ENCODE measurements around the gene CSNK2B. TPM values are rescaled to one million over a fixed set of nuclear protein-coding genes. Genes with fewer than 3 reads are reported as not detected.
A peak's percentile ranks its signal among the peaks of the same experiment; 100 is the strongest.

CSNK2B gene
- total and polyA plus RNA-seq, 9 of the 15 experiments (the other 6 are each of a cell fraction or from before 2014, with no cell fraction given) = 120 to 1,126 (median 529) TPM

DNA sequence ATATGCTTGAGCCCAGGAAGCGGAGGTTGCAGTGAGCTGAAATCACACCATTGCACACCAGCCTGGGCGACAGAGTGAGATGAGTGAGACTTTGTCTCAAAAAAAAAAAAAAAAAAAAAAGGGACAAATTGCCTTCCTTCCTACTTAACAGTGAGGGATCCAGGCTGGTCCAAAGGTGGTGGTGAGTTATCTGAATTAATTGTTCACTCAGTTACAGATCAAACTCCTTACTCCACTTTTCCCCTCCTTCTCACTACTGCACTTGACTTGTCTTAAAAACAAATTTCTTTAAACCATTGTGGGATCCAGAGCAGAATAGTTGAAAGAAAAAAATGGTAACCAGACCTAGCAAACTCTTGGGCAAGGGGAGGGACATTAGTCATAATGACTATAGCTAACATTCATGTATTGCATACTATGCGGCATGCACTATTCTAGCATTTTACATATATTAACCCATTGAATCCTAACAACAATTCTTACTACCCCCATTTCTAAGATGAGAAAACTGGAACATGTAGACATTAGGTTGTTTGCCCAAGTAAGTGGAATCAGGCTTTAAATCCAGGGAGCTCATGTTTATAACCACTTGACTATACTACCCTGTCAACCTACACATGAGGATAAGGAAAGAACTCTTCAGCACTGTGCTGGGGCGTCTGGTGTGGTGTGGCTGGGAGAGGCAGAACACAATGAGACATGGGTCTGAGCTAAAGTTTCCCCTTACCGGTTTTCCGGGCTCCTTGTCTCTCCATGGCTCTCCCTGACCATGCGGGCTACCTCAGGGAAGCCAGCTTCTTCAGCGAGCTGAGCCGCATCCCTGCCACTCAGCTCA is 2.5 kb upstream of the CSNK2B start (continued):
- TF ChIP-seq, protein P1, sequence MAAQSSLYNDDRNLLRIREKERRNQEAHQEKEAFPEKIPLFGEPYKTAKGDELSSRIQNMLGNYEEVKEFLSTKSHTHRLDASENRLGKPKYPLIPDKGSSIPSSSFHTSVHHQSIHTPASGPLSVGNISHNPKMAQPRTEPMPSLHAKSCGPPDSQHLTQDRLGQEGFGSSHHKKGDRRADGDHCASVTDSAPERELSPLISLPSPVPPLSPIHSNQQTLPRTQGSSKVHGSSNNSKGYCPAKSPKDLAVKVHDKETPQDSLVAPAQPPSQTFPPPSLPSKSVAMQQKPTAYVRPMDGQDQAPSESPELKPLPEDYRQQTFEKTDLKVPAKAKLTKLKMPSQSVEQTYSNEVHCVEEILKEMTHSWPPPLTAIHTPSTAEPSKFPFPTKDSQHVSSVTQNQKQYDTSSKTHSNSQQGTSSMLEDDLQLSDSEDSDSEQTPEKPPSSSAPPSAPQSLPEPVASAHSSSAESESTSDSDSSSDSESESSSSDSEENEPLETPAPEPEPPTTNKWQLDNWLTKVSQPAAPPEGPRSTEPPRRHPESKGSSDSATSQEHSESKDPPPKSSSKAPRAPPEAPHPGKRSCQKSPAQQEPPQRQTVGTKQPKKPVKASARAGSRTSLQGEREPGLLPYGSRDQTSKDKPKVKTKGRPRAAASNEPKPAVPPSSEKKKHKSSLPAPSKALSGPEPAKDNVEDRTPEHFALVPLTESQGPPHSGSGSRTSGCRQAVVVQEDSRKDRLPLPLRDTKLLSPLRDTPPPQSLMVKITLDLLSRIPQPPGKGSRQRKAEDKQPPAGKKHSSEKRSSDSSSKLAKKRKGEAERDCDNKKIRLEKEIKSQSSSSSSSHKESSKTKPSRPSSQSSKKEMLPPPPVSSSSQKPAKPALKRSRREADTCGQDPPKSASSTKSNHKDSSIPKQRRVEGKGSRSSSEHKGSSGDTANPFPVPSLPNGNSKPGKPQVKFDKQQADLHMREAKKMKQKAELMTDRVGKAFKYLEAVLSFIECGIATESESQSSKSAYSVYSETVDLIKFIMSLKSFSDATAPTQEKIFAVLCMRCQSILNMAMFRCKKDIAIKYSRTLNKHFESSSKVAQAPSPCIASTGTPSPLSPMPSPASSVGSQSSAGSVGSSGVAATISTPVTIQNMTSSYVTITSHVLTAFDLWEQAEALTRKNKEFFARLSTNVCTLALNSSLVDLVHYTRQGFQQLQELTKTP (IDR thresholded peaks at IDR 0.05; ENCODE audit: low read depth in 1 of 2, partially characterized antibody in 2 of 2) = no peak
- TF ChIP-seq ADNP (tag; IDR thresholded peaks at IDR 0.05) = no peak
- TF ChIP-seq, protein P2, sequence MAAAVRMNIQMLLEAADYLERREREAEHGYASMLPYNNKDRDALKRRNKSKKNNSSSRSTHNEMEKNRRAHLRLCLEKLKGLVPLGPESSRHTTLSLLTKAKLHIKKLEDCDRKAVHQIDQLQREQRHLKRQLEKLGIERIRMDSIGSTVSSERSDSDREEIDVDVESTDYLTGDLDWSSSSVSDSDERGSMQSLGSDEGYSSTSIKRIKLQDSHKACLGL (CRISPR knock-in tag; IDR thresholded peaks at IDR 0.05; ENCODE audit: borderline replicate concordance, poor library complexity, severe bottlenecking) = no peak
- TF ChIP-seq, protein P3, sequence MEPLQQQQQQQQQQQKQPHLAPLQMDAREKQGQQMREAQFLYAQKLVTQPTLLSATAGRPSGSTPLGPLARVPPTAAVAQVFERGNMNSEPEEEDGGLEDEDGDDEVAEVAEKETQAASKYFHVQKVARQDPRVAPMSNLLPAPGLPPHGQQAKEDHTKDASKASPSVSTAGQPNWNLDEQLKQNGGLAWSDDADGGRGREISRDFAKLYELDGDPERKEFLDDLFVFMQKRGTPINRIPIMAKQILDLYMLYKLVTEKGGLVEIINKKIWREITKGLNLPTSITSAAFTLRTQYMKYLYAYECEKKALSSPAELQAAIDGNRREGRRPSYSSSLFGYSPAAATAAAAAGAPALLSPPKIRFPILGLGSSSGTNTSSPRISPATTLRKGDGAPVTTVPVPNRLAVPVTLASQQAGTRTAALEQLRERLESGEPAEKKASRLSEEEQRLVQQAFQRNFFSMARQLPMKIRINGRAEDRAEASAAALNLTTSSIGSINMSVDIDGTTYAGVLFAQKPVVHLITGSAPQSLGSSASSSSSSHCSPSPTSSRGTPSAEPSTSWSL (CRISPR knock-in tag; IDR thresholded peaks at IDR 0.05; ENCODE audit: borderline replicate concordance) = no peak
- TF ChIP-seq ZNF695 (CRISPR knock-in tag; IDR thresholded peaks at IDR 0.05) = no peak
- TF ChIP-seq CEBPG (CRISPR knock-in tag; IDR thresholded peaks at IDR 0.05) = 0 out of 2 replicates have a peak, but pooled peaks have one; percentile 39
- no peak for TF ChIP-seq CEBPG (tag; conservative IDR thresholded peaks at IDR 0.05 in 1 of 2, IDR thresholded peaks at IDR 0.05 in 1 of 2)
- TF ChIP-seq, protein P4, sequence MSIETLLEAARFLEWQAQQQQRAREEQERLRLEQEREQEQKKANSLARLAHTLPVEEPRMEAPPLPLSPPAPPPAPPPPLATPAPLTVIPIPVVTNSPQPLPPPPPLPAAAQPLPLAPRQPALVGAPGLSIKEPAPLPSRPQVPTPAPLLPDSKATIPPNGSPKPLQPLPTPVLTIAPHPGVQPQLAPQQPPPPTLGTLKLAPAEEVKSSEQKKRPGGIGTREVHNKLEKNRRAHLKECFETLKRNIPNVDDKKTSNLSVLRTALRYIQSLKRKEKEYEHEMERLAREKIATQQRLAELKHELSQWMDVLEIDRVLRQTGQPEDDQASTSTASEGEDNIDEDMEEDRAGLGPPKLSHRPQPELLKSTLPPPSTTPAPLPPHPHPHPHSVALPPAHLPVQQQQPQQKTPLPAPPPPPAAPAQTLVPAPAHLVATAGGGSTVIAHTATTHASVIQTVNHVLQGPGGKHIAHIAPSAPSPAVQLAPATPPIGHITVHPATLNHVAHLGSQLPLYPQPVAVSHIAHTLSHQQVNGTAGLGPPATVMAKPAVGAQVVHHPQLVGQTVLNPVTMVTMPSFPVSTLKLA (conservative IDR thresholded peaks at IDR 0.05) = no peak
- no peak for TF ChIP-seq HEY1 (CRISPR knock-in tag; IDR thresholded peaks at IDR 0.05; ENCODE audit: borderline replicate concordance)
- TF ChIP-seq BHLHE40 (IDR thresholded peaks at IDR 0.05; ENCODE audit: low read length) = no peak
- no peak for TF ChIP-seq RUNX1 (IDR thresholded peaks at IDR 0.05; ENCODE audit: low read depth)
- 0 out of 2 replicates have a peak, but pooled peaks have one; percentile 36 for TF ChIP-seq FOXJ2 (tag; IDR thresholded peaks at IDR 0.05)
- no peak for TF ChIP-seq ZNF444 (CRISPR knock-in tag; IDR thresholded peaks at IDR 0.05)
- TF ChIP-seq RBM17 (IDR thresholded peaks at IDR 0.05; ENCODE audit: borderline replicate concordance, low read depth, low read length) = no peak
